IMR-90 (cell line): Measurements from ENCODE around the gene CLDN2. TPM values are rescaled to one million over a fixed set of nuclear protein-coding genes. Genes with fewer than 3 reads are reported as not detected.

Experiments used
- ATAC-seq: fragments of 200-7000 bp; cut with Tn5 transposase; 2 replicates; pipeline ENCODE4 v1.9.1; 2020; ENCODE audit warnings: low read depth, mild to moderate bottlenecking, moderate library complexity
- BruUV-seq: library from RNA; stranded (reverse); fragments of 400-500 nt; replicated peaks from 2 replicates; lab custom pipeline; 2021; lab: Mats Ljungman, UMichigan
- CTCF ChIA-PET: fragments of 300-600 bp; formaldehyde crosslinking; extraction: SDS; loops from one replicate; lab custom pipeline; 2021; ENCODE audit warnings: antibody characterized with exemption; lab: Yijun Ruan, JAX
- POLR2A ChIA-PET: fragments of 300-600 bp; sonication (Branson Sonifier 250); formaldehyde crosslinking; loops from one replicate; lab custom pipeline; 2022; ENCODE audit warnings: antibody characterized with exemption; ENCODE audit not compliant: unreplicated experiment; lab: Charles Lee
- DNase-seq: peaks from one replicate; pipeline ENCODE4 v3.0.0; 2013
- H2AFZ ChIP-seq: replicated peaks from 2 replicates; pipeline ENCODE3; 2013; ENCODE audit warnings: low read length, mild to moderate bottlenecking; ENCODE audit not compliant: poor library complexity
- H2AK5ac ChIP-seq: 2 replicates; pipeline ENCODE4 v1.6.1; 2013; ENCODE audit warnings: low read depth, low read length, inconsistent platforms
- H2AK9ac ChIP-seq: replicated peaks from 2 replicates; pipeline ENCODE3; 2013; ENCODE audit warnings: mild to moderate bottlenecking, low read depth, low read length, moderate library complexity; ENCODE audit not compliant: poor library complexity
- H2BK120ac ChIP-seq: 2 replicates; pipeline ENCODE4 v1.6.1; 2013; ENCODE audit warnings: low read depth, low read length, inconsistent platforms
- H2BK15ac ChIP-seq: 3 replicates; pipeline ENCODE4 v1.6.1; 2013; ENCODE audit warnings: low read depth, low read length, inconsistent platforms
- H2BK20ac ChIP-seq: 2 replicates; pipeline ENCODE4 v1.6.1; 2013; ENCODE audit warnings: low read depth, mild to moderate bottlenecking, inconsistent platforms, low read length, moderate library complexity
- H2BK5ac ChIP-seq: 2 replicates; pipeline ENCODE4 v1.6.1; 2013; ENCODE audit warnings: mild to moderate bottlenecking, low read depth, low read length, inconsistent platforms; ENCODE audit not compliant: poor library complexity, severe bottlenecking
- H3K14ac ChIP-seq: replicated peaks from 2 replicates; pipeline ENCODE4 v1.6.1; 2013; ENCODE audit warnings: low read depth, low read length, inconsistent platforms
- H3K18ac ChIP-seq: 2 replicates; pipeline ENCODE4 v1.6.1; 2013; ENCODE audit warnings: low read depth, low read length, control low read depth
- H3K23ac ChIP-seq: 2 replicates; pipeline ENCODE4 v1.6.1; 2013; ENCODE audit warnings: low read depth, low read length, inconsistent platforms
- H3K27ac ChIP-seq: 2 replicates; pipeline ENCODE4 v1.5.1; 2013; ENCODE audit warnings: mild to moderate bottlenecking, control low read depth, low read length; ENCODE audit not compliant: insufficient read depth
- H3K27me3 ChIP-seq: 2 replicates; pipeline ENCODE4 v1.6.1; 2013; ENCODE audit warnings: low read length; ENCODE audit not compliant: control insufficient read depth, insufficient read depth
- H3K36me3 ChIP-seq: 2 replicates; pipeline ENCODE4 v1.6.1; 2013; ENCODE audit warnings: low read length, mixed read lengths; ENCODE audit not compliant: control insufficient read depth, insufficient read depth
- H3K4ac ChIP-seq: 2 replicates; pipeline ENCODE4 v1.6.1; 2013; ENCODE audit warnings: low read depth, low read length, inconsistent platforms
- H3K4me1 ChIP-seq: 2 replicates; pipeline ENCODE4 v1.6.1; 2013; ENCODE audit warnings: low read length, mixed read lengths; ENCODE audit not compliant: control insufficient read depth, insufficient read depth
- H3K4me2 ChIP-seq: 2 replicates; pipeline ENCODE4 v1.6.1; 2013; ENCODE audit warnings: low read depth, mild to moderate bottlenecking, control low read depth, low read length, moderate library complexity
- H3K4me3 ChIP-seq: 2 replicates; pipeline ENCODE4 v1.5.1; 2013; ENCODE audit warnings: low read depth, mild to moderate bottlenecking, control low read depth, low read length, moderate library complexity; ENCODE audit not compliant: insufficient read depth
- H3K56ac ChIP-seq: 2 replicates; pipeline ENCODE4 v1.6.1; 2013; ENCODE audit warnings: low read length, inconsistent platforms; ENCODE audit not compliant: insufficient read depth; ENCODE audit errors: extremely low read depth
- H3K79me1 ChIP-seq, 2 experiments: 2 replicates each; pipeline ENCODE4 v1.6.1; 2013; ENCODE audit warnings: low read length in 2 of 2, inconsistent platforms in 1 of 2, low read depth in 1 of 2
- H3K9ac ChIP-seq: 2 replicates; pipeline ENCODE4 v1.6.1; 2013; ENCODE audit warnings: low read depth, low read length, control low read depth
- H3K9me1 ChIP-seq: 2 replicates; pipeline ENCODE4 v1.6.1; 2013; ENCODE audit warnings: low read length, inconsistent platforms; ENCODE audit not compliant: insufficient read depth
- H3K9me3 ChIP-seq: 2 replicates; pipeline ENCODE4 v1.6.1; 2013; ENCODE audit warnings: low read length; ENCODE audit not compliant: control insufficient read depth, insufficient read depth
- H4K20me1 ChIP-seq: 2 replicates; pipeline ENCODE4 v1.6.1; 2013; ENCODE audit warnings: low read length, inconsistent platforms; ENCODE audit not compliant: insufficient read depth
- H4K5ac ChIP-seq: 2 replicates; pipeline ENCODE4 v1.6.1; 2013; ENCODE audit warnings: mild to moderate bottlenecking, low read depth, low read length, control low read depth
- H4K8ac ChIP-seq, 2 experiments: 2 replicates each; pipeline ENCODE4 v1.6.1; 2013; ENCODE audit warnings: low read depth in 2 of 2, low read length in 2 of 2, control low read depth in 1 of 2, inconsistent platforms in 1 of 2
- H4K91ac ChIP-seq: 2 replicates; pipeline ENCODE4 v1.6.1; 2013; ENCODE audit warnings: low read depth, low read length, inconsistent platforms; ENCODE audit not compliant: insufficient read depth
- BHLHE40 ChIP-seq: fragments of 150-350 bp; IDR thresholded peaks from 2 replicates; pipeline ENCODE4 v1.6.1; 2016; ENCODE audit warnings: mild to moderate bottlenecking, low read depth, low read length
- CEBPB ChIP-seq: IDR thresholded peaks from 2 replicates; pipeline ENCODE4 v1.6.1; 2012; ENCODE audit warnings: low read depth, low read length, improper control_type of control experiment
- CHD1 ChIP-seq: IDR thresholded peaks from 2 replicates; pipeline ENCODE4 v1.6.1; 2012; ENCODE audit warnings: low read depth, low read length, improper control_type of control experiment
- FOS ChIP-seq: fragments of 150-350 bp; IDR thresholded peaks from 2 replicates; pipeline ENCODE4 v1.6.1; 2016; ENCODE audit warnings: low read depth, low read length
- MAZ ChIP-seq: IDR thresholded peaks from 2 replicates; pipeline ENCODE4 v1.6.1; 2012; ENCODE audit warnings: low read depth, mild to moderate bottlenecking, low read length, improper control_type of control experiment, moderate library complexity, borderline replicate concordance
- MXI1 ChIP-seq: IDR thresholded peaks from 2 replicates; pipeline ENCODE4 v1.6.1; 2012; ENCODE audit warnings: low read depth, mild to moderate bottlenecking, low read length, moderate library complexity, borderline replicate concordance
- NFE2L2 ChIP-seq: fragments of 150-350 bp; IDR thresholded peaks from 2 replicates; pipeline ENCODE4 v1.6.1; 2016; ENCODE audit warnings: low read depth, mild to moderate bottlenecking, low read length
- POLR2A ChIP-seq: IDR thresholded peaks from 2 replicates; pipeline ENCODE4 v1.6.1; 2012; ENCODE audit warnings: mild to moderate bottlenecking, low read depth, low read length
- RAD21 ChIP-seq: IDR thresholded peaks from 2 replicates; pipeline ENCODE4 v1.6.1; 2012; ENCODE audit warnings: low read length, improper control_type of control experiment
- RCOR1 ChIP-seq: IDR thresholded peaks from 2 replicates; pipeline ENCODE4 v1.6.1; 2012; ENCODE audit warnings: mild to moderate bottlenecking, low read length, improper control_type of control experiment; ENCODE audit not compliant: insufficient replicate concordance
- RFX5 ChIP-seq: IDR thresholded peaks from 2 replicates; pipeline ENCODE4 v1.8.0; 2012; ENCODE audit warnings: low read depth, mild to moderate bottlenecking, low read length, moderate library complexity
- SMC3 ChIP-seq: fragments of 150-350 bp; IDR thresholded peaks from 2 replicates; pipeline ENCODE4 v1.6.1; 2016; ENCODE audit warnings: low read depth, mild to moderate bottlenecking, antibody characterized with exemption, low read length, moderate library complexity
- WGBS, 2 experiments: methylation state at CpG; one replicate each; pipeline versions ENCODE4 v1.1.5 to v1.1.7; 2013; ENCODE audit warnings: missing lambda C conversion rate in 2 of 2; ENCODE audit not compliant: insufficient read length in 1 of 2; ENCODE audit errors: extremely low coverage in 2 of 2; 5-methylcytosine and 5-hydroxymethylcytosine counted together
- dilution Hi-C: fragments of 300-500 bp; cut with HindIII; formaldehyde crosslinking; loops from one replicate; pipeline ENCODE4 v1.14.3; 2018; ENCODE audit warnings: low sequenced_read_pairs; ENCODE audit not compliant: unreplicated experiment
- in situ Hi-C: fragments of 300-500 bp; cut with MboI; formaldehyde crosslinking; loops from 3 replicates; pipeline ENCODE4 v1.14.3; 2019; ENCODE audit warnings: low sequenced_read_pairs, inconsistent platforms, mixed read lengths
- intact Hi-C: fragments of 100-400 bp; cut with micrococcal nuclease; formaldehyde crosslinking; loops from 2 replicates; pipeline ENCODE4 v1.10.0; 2022
- polyA plus RNA-seq, 3 experiments: library from polyadenylated mRNA; depleted of rRNA; stranded (reverse); fragments of >200 nt; gene quantifications; 2 replicates each; pipeline ENCODE4 v1.2.3, GENCODE V29; 2012; ENCODE audit warnings: low replicate concordance in 1 of 3
- total RNA-seq: library from RNA; depleted of rRNA; stranded (reverse); fragments of >200 nt; gene quantifications from 2 replicates; pipeline ENCODE4 v1.2.3, GENCODE V29; 2012
- TF ChIP-seq, protein P1 (sequence below): fragments of 150-350 bp; IDR thresholded peaks from 2 replicates; pipeline ENCODE4 v1.6.1; 2017; ENCODE audit warnings: mild to moderate bottlenecking, antibody characterized with exemption, low read length, low read depth
- TF ChIP-seq, protein P2 (sequence below): conservative IDR thresholded peaks from 2 replicates; pipeline ENCODE4 v1.5.1; 2012; ENCODE audit warnings: mild to moderate bottlenecking, low read depth, low read length, improper control_type of control experiment
- TF ChIP-seq, protein P3 (sequence below): fragments of 150-350 bp; IDR thresholded peaks from 2 replicates; pipeline ENCODE4 v1.6.1; 2016; ENCODE audit warnings: low read depth, mild to moderate bottlenecking, low read length, moderate library complexity, borderline replicate concordance

Gene CLDN2
- total and polyA plus RNA-seq, 2 of the 4 experiments (the other 2 are of a cell fraction): 0.03 TPM; not detected in 1

DNA sequence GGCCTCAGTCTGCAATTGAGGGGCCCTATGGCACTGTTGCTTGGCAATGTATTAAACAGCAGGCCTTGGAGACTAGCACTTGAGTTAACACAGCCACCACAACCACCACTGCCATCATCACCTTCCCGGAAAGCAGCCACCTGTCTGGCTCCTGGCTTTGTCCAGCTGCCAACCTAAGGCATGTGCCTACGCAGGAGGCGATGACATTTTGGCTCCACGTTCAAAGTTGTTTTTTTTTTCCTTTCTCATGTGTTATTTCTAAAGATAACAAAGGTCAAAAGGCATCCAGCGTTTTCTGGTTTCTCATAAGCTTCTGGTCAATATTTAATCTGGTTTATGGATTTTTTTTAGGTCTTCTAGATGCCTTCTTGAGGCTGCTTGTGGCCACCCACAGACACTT lies 7.5 kb downstream of the CLDN2 start:
- ATAC-seq (no peak), DNase-seq (no peak)
- H3K79me1 ChIP-seq: no peaks in the 10 kb centered on the region
- H4K5ac ChIP-seq: no peak overlapping the region
- no peak overlapping the region for H3K23ac ChIP-seq
- no peak overlapping the region for H4K8ac ChIP-seq
- H2BK120ac ChIP-seq: no peak overlapping the region
- intact Hi-C loops: no loop called here
- H3K4me3 ChIP-seq: no peak overlapping the region
- no peak overlapping the region for H2BK15ac ChIP-seq
- no peak overlapping the region for H2BK5ac ChIP-seq
- no peak overlapping the region for H3K18ac ChIP-seq
- ChIA-PET POLR2A (no interaction called here), CTCF (no interaction called here)
- H3K9ac ChIP-seq: no peak overlapping the region
- dilution Hi-C loops: no loop called here
- BruUV-seq: no TSS peak
- H2AFZ ChIP-seq: no peak overlapping the region
- H3K27me3 ChIP-seq: no peaks in the 10 kb centered on the region; the same call in 1 of the 2 replicates
- H3K27ac ChIP-seq: no peak overlapping the region
- H2AK9ac ChIP-seq: no peak overlapping the region
- H3K9me3 ChIP-seq: no peaks in the 10 kb centered on the region
- in situ Hi-C loops: no loop called here
- no peaks in the 10 kb centered on the region for H3K36me3 ChIP-seq
- H2BK20ac ChIP-seq: no peak overlapping the region
- WGBS, 2 experiments: 50% methylated on average over 2 of the region's 5 CpGs; no CpG with 5 or more reads in 1 of the 2 experiments
- TF ChIP-seq, protein P1, sequence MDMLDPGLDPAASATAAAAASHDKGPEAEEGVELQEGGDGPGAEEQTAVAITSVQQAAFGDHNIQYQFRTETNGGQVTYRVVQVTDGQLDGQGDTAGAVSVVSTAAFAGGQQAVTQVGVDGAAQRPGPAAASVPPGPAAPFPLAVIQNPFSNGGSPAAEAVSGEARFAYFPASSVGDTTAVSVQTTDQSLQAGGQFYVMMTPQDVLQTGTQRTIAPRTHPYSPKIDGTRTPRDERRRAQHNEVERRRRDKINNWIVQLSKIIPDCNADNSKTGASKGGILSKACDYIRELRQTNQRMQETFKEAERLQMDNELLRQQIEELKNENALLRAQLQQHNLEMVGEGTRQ: no peak
- TF ChIP-seq, protein P2, sequence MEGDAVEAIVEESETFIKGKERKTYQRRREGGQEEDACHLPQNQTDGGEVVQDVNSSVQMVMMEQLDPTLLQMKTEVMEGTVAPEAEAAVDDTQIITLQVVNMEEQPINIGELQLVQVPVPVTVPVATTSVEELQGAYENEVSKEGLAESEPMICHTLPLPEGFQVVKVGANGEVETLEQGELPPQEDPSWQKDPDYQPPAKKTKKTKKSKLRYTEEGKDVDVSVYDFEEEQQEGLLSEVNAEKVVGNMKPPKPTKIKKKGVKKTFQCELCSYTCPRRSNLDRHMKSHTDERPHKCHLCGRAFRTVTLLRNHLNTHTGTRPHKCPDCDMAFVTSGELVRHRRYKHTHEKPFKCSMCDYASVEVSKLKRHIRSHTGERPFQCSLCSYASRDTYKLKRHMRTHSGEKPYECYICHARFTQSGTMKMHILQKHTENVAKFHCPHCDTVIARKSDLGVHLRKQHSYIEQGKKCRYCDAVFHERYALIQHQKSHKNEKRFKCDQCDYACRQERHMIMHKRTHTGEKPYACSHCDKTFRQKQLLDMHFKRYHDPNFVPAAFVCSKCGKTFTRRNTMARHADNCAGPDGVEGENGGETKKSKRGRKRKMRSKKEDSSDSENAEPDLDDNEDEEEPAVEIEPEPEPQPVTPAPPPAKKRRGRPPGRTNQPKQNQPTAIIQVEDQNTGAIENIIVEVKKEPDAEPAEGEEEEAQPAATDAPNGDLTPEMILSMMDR: no peak
- TF ChIP-seq FOS (no peak), RCOR1 (no peak), MAZ (no peak), NFE2L2 (no peak), CHD1 (no peak), CEBPB (no peak), RFX5 (no peak), RAD21 (no peak), POLR2A (no peak), BHLHE40 (no peak), MXI1 (no peak), SMC3 (no peak)
- TF ChIP-seq, protein P3, sequence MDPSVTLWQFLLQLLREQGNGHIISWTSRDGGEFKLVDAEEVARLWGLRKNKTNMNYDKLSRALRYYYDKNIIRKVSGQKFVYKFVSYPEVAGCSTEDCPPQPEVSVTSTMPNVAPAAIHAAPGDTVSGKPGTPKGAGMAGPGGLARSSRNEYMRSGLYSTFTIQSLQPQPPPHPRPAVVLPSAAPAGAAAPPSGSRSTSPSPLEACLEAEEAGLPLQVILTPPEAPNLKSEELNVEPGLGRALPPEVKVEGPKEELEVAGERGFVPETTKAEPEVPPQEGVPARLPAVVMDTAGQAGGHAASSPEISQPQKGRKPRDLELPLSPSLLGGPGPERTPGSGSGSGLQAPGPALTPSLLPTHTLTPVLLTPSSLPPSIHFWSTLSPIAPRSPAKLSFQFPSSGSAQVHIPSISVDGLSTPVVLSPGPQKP: no peak
- no peak overlapping the region for H2AK5ac ChIP-seq
- no peak overlapping the region for H3K56ac ChIP-seq
- no peak overlapping the region for H3K4me2 ChIP-seq
- no peaks in the 10 kb centered on the region for H4K20me1 ChIP-seq
- H3K4me1 ChIP-seq: peaks cover 3% of the 10 kb centered on the region
- H4K91ac ChIP-seq: no peak overlapping the region
- H3K14ac ChIP-seq: no peak overlapping the region
- peaks cover 2% of the 10 kb centered on the region; the same call in 1 of the 2 replicates for H3K9me1 ChIP-seq
- no peak overlapping the region for H3K4ac ChIP-seq
